ENCODE results near the gene VSTM5. TPM values are rescaled to one million over a fixed set of nuclear protein-coding genes. Genes with fewer than 3 reads are reported as not detected.

Gene VSTM5
- total and polyA plus RNA-seq, 8 donors: 0.31 to 6.2 (median 0.83) TPM; not detected in 2

GRCh38 chr11:93804879-93805278 is 45.5 kb downstream of the VSTM5 start:
- no peak for TF ChIP-seq POLR2AphosphoS5 (IDR thresholded peaks at IDR 0.05)
- no peak for TF ChIP-seq POLR2A (IDR thresholded peaks at IDR 0.05)
- no peak for TF ChIP-seq EP300 (IDR thresholded peaks at IDR 0.05)
- no peak for TF ChIP-seq CTCF (IDR thresholded peaks at IDR 0.05)
- 90 to 99% (median 96%) methylated on average over 2 of the region's 2 CpGs for WGBS, 5 donors
- H3K4me1 ChIP-seq: no peaks in the 10 kb centered on the region
- H3K27me3 ChIP-seq: no peaks in the 10 kb centered on the region
- no peak overlapping the region for H3K27ac ChIP-seq
- H3K36me3 ChIP-seq: peaks cover 51 to 100% (median 99%) of the 10 kb centered on the region in 4 donors
- H3K9me3 ChIP-seq: no peaks in the 10 kb centered on the region
- intact Hi-C loops (cut with DNase I; ENCODE audit: low total_unique reads): no loop called here
- no peak for DNase-seq
- no peak overlapping the region for H3K4me3 ChIP-seq

GRCh38 chr11:93801366-93801765 is 49.1 kb downstream of the VSTM5 start:
- no peaks in the 10 kb centered on the region for H3K9me3 ChIP-seq
- H3K4me3 ChIP-seq: no peak overlapping the region
- H3K27ac ChIP-seq: no peak overlapping the region
- peaks cover 48 to 100% (median 99%) of the 10 kb centered on the region in 4 donors for H3K36me3 ChIP-seq
- no peaks in the 10 kb centered on the region for H3K27me3 ChIP-seq
- intact Hi-C loops (cut with DNase I; ENCODE audit: low total_unique reads): no loop called here
- 48 to 79% (median 68%) methylated on average over 2 of the region's 2 CpGs for WGBS, 5 donors
- peaks cover 0 to 11% (median 0%) of the 10 kb centered on the region in 4 donors for H3K4me1 ChIP-seq
- no peak for DNase-seq
- TF ChIP-seq POLR2A (IDR thresholded peaks at IDR 0.05) (no peak), CTCF (IDR thresholded peaks at IDR 0.05) (no peak), EP300 (IDR thresholded peaks at IDR 0.05) (no peak), POLR2AphosphoS5 (IDR thresholded peaks at IDR 0.05) (no peak)

GRCh38 chr11:93796441-93797231 is 53.8 kb downstream of the VSTM5 start:
- DNase-seq: no peak
- Histone ChIP-seq H3K36me3 (peaks cover 51 to 100% (median 100%) of the 10 kb centered on the region in 4 donors), H3K27ac (no peak overlapping the region), H3K27me3 (no peaks in the 10 kb centered on the region), H3K4me1 (peaks cover 0 to 12% (median 0%) of the 10 kb centered on the region in 4 donors), H3K4me3 (no peak overlapping the region), H3K9me3 (no peaks in the 10 kb centered on the region)
- WGBS, 5 donors: 67 to 86% (median 79%) methylated on average over 6 of the region's 6 CpGs
- intact Hi-C loops (cut with DNase I; ENCODE audit: low total_unique reads): no loop called here
- no peak for TF ChIP-seq POLR2A (IDR thresholded peaks at IDR 0.05)
- no peak for TF ChIP-seq CTCF (IDR thresholded peaks at IDR 0.05)
- TF ChIP-seq EP300 (IDR thresholded peaks at IDR 0.05): no peak
- TF ChIP-seq POLR2AphosphoS5 (IDR thresholded peaks at IDR 0.05): no peak

GRCh38 chr11:93791493-93791892 is 58.9 kb downstream of the VSTM5 start:
- intact Hi-C loops (cut with DNase I; ENCODE audit: low total_unique reads): no loop called here
- TF ChIP-seq EP300 (IDR thresholded peaks at IDR 0.05) (no peak), CTCF (IDR thresholded peaks at IDR 0.05) (no peak), POLR2A (IDR thresholded peaks at IDR 0.05) (no peak)
- Histone ChIP-seq H3K27ac (no peak overlapping the region), H3K27me3 (no peaks in the 10 kb centered on the region), H3K4me3 (no peak overlapping the region), H3K9me3 (no peaks in the 10 kb centered on the region), H3K4me1 (peaks cover 10 to 22% (median 10%) of the 10 kb centered on the region in 4 donors), H3K36me3 (peaks cover 45 to 91% (median 86%) of the 10 kb centered on the region in 4 donors)
- no peak for DNase-seq
- 85 to 88% (median 86%) methylated on average over 5 of the region's 5 CpGs for WGBS, 5 donors

All from stomach (tissue), 9 donors.